Glomerular endothelial cell (primary cell): ENCODE data around the gene MMP14. TPM values are rescaled to one million over a fixed set of nuclear protein-coding genes. Genes with fewer than 3 reads are reported as not detected.

ENCODE experiments used
- DNase-seq: peaks from one replicate; pipeline ENCODE4 v3.0.0-alpha.2; 2011; ENCODE audit warnings: low read depth, low spot score; ENCODE audit errors: extremely low read depth
- total RNA-seq: library from RNA; depleted of rRNA; stranded (reverse); fragments of >200 nt; gene quantifications from 2 replicates; pipeline ENCODE4 v1.2.3, GENCODE V29; 2015

Gene MMP14
- total RNA-seq, 1 donor from 2014 or later = 630 TPM

DNA sequence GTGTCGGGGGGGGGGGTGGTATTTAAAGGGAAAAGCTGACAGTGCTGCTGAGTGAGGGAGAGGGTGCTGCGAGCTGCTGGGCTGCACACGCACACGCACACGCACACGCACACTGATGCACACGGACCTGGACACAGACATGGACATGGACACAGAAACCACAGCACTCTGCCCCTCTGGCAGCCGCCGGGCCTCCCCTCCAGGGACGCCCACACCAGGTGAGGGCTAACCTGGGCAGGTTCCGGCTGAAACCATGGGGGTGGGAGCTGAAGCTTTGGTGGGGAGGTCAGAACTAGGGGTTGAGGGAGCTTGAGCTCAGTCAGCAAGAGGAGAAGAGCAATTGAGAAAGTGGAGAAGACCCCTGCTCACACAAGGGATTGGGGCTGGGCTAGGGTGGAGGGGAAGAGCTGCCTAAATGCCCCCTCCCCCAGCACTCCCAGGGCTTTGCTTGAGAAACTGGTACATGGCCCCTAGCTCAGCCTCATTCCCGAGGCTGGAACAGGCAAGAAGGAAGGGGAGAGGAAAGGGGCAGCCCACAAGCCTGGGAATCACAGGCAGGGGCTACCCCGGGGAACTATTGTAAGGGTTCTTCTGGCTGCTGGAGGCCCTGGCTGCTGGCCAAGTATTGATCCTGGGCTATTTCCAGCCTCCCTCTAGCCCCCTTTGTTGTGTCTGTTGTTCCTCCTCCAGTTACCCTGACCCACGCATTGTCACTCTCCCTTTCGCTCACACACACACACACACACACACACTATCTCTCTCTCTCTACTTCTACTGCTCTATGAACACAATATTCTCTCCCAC, 47.0 kb downstream of the MMP14 start, which contains the start of gene REM2:
Gene REM2, plus strand, starts transcription at position 50 of the 804 bp plus-strand sequence. Its CDS starts 66 bp downstream, at position 116.
- no peak for DNase-seq

DNA sequence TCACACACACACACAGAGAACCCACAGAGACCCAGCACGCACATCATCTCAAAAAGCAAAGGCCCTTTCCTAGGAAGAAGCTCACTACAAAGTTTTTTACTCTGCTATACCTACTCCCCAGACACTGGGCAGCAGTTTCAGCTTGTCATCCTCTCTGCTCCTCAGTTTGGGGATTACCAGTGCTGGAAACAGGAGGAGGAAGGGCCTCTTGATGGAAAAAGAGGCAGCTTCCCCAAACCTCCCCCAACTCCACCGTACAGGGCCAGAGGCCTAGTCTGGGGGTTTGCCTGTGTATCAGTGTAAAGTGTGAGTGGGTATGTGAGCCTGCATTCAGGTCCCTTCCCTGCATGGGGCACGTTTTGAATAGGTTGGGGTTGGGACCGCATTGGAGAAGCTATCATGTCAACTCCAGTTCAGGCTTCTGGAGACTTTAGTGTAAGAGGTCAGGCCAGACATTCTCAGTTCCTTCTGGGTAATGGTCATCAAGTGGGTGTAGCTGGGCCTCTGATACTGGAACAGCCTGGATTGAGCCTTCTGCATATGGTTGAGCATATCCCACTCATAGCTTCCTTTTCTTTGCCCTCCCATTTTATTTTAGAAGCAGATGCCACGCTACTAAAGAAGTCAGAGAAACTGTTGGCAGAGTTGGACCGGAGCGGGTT, 47.8 kb downstream of the MMP14 start:
- DNase-seq = no peak

DNA sequence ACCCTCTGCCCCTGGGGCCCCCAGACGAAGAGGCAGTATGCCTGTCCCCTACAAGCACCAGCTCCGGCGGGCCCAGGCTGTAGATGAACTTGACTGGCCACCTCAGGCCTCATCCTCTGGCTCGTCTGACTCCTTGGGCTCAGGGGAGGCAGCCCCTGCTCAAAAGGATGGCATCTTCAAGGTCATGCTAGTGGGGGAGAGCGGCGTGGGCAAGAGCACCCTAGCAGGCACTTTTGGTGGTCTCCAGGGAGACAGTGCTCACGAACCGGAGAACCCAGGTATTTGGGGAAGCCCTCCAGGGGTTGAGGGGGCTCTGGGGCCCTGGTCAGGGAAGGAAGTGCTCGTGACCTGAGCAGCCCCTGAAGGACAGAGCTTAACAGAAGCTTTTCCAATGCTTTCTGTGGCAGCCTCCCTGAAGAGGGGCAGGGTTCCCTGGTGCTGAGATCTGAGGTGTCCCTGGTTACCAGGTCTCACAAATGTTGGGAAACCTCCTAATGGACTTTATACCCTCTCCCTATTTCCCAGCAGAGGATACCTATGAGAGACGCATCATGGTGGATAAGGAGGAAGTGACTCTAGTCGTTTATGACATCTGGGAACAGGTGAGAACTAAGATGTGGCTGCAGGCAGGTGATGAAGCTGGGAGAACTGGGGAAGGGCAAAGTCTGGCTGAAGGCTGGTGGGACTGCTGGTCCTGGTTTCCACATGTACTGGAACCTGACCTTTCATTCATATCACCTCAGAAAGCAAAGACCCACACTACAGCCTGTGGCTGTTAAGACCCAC, 48.5 kb downstream of the MMP14 start:
- DNase-seq = no peak

DNA sequence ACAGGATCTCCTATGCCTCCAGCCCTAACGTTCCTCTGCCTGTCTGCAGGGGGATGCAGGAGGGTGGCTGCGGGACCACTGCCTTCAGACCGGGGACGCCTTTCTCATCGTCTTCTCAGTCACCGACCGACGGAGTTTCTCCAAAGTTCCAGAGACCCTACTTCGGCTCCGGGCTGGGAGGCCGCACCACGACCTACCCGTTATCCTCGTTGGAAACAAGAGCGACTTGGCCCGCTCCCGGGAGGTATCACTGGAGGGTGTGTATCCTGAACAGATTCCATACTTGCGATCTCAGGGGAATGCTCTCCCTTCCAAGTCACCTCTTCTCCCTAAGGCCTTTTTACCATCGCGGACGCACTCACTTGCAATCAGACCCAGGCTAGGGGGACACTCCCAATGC, 49.6 kb downstream of the MMP14 start:
- no peak for DNase-seq

DNA sequence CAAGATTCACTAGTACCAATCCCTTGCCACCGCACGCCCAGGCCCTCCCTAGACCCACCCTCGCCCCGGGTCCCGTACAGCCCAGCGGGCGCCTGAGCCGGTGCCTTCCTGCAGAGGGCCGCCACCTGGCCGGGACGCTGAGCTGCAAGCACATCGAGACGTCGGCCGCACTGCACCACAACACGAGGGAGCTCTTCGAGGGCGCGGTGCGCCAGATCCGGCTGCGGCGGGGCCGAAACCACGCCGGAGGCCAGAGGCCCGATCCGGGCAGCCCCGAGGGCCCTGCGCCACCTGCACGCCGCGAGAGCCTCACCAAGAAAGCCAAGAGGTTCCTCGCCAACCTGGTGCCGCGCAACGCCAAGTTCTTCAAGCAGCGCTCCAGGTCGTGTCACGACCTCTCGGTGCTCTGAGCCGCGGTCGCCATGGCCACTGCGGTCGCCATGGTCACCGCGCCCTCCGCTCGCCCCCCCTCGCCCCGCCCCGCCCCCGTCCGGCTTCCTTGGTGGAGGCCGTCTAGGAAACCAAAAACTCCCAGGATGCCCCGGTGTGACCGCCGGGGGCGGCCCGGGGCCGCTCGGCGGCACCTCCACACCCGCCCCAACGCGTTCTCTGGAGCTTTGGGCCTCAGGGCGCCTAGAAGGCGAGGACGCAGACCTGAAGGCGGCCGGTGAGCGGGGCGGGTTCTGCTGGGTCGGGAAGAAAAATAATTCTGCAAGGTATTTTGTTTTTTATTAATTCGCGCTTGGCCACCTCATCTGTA, 50.3 kb downstream of the MMP14 start:
- no peak for DNase-seq

DNA sequence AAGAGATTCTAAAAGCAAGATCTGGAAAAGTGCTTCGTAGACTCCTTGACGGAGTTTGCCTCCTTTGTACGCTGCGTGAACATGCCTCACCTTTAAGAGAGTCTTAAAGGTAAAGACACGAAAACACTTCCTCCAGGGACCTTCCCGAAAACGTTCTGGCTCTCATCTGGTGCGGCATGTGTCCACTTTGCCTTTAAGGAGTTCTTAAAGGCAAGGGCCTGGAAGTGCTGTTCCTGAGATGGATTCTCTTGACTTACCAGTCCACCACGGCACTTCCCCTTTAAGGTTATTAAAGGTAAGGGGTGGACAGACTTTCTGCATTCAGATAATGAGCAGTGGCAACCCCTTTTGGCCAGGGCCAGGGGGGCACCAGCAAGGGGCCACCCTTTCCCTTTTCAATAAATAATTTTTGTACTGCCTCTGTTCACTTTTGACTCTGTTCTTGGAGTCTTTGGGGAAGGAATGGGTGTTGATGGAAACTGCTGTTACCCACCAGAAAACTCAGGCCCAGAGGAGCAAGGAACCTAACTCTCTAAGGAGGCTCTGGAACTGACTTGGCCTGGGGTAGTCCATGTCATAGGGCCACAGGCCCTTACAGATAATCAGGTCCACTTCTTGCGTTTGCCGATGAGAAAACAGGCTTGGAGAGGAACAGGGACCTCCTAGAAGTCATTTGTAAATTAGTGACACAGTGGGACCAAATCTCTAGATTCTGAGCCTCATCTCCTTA, 51.0 kb downstream of the MMP14 start:
- no peak for DNase-seq

DNA sequence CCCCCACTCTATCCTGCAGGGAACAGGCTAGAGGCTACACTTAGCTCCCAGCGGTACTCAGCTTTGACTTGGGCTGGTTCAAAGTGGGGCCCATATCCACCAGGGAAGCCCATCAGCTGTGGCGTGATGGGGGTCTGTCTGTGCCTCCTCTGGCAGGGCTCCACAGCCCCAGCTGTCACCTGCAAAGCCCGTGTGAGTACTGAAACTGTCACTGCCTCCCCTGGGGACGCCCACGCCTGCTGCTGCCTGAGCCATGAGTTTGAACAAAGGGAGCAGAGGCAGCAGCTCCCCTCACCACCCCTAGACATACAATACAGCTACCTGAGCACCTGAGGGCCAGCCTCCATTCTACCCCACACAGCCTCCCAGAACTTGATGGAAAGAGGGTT, 51.6 kb downstream of the MMP14 start:
- DNase-seq = no peak

DNA sequence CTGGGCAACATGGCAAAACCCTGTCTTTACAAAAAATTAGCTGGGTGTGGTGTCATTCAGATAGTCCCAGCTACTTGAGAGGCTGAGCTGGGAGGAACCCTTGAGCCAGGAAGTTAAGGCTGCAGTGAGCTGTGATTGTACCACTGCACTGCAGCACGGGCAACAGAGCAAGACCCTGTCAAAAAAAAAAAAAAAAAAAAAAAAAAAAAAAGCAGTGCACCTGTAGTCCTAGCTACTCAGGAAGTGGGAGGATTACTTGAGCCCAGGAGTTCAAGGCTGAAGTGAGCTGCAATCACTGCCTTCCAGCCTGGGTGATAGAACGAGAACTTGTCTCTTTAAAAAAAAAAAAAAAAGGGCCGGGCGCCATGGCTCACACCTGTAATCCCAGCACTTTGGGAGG, 52.3 kb downstream of the MMP14 start:
- DNase-seq = no peak

DNA sequence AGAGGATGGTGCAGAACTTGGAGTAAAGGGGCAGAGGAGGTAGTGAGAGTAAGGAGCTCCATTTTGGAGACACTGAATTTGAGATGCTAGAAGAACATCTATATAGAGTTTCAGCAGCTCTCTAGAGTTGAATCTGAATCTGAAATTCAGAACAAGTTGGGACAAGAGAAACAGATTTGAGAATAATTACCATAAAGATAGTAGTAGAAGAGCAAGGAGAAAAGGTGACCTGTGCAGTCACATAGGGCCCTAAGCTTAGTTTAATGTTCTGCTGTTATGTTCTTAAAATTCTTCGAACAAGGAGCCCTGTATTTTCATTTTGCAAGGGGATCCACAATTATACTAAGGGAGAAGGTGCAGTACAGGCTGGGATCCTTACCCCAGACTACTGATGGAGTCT, 54.0 kb downstream of the MMP14 start:
- no peak for DNase-seq

DNA sequence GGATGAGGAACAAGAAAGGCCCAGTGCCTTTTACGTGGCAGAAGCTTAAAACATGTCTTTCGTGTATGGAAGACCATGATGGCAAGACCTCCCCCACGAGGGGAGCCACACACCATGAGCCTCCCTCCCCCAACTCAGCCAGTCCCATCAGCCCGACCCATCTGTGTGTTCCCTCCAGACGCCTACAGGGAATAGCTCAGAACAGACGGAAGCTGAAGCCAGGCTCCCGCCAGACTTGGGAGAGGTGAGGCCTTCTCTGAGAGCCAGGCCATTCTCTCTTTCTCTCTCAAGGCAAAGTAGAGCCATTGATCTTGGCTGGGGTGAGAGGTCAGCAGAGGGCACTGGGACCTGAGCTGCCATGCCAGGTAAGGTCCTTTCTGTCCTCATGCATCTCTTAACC, 56.1 kb downstream of the MMP14 start:
- DNase-seq = no peak

DNA sequence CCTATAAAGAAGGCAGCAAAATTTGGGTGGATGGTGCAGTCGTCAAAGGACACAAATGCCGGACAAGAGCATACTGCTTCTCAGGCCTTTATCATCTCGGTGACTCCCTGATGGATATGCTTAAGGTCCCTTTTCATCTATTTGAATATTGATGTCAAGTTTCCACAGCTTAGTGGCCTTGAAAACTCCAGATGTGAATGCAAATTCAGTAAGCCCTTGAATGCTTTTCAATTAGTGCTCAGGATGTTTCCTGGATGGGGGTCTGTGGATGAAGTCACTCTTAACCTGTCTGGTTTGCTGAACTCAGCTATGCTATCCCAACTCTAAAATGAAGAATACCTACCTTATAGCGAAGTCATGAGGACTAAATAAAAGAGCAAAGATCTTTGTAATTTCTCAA, 57.3 kb downstream of the MMP14 start:
- DNase-seq = no peak

DNA sequence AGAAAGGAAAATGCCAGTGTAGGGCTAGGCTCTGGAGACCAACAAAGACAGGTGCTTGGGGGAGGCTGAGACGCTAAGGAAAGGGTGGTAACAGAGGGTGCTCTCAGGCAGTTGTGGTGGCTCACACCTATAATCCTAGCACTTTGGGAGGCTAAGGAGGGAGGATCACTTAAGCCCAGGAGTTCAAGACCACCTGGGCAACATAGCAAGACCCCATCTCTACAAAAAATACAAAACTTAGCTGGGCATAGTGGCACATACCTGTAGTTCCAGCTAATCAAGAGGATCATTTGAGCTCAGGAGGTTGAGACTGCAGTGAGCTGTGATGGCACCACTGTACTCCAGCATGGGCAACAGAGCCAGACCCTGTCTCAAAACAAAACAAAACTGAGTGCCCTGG, 59.0 kb downstream of the MMP14 start:
- no peak for DNase-seq

DNA sequence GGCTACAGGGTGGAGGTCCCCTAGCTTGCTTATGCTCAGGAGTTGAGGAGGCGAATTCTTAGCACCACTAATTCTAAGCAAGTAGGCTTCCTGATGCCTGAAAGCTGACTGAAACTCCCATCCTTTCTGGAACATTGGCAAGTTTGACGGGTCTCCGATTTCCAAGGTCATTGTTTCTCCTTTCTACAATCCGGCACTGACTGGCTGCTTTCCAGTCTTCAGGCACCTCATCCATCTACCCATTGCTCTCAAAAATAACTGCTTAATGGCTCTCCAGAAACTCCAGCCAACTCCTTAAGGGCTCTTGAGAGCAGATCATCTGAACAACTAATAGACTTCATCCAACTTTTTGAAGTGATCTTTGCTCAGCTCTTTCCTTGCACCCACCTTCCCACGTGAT, 60.0 kb downstream of the MMP14 start:
- DNase-seq = no peak

DNA sequence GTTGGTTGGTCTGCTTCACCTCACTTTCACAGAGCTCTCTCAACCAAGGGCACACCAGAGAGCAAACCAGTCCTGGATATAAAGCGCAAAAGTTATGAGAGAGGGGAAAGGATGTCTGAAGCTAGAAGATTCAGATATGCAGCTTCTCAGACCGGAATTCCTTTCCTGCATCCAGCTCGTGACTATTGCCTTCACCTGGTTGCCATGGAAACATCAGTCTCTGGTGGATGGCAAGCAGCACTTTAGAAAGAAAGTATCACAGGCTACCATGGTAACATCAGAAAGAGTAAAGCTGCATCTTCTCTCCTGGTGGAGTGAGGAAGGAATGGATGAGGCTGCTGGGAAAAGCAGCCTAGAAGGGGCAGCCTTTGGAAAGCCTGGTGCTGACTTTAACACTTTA, 60.4 kb downstream of the MMP14 start:
- DNase-seq = no peak

DNA sequence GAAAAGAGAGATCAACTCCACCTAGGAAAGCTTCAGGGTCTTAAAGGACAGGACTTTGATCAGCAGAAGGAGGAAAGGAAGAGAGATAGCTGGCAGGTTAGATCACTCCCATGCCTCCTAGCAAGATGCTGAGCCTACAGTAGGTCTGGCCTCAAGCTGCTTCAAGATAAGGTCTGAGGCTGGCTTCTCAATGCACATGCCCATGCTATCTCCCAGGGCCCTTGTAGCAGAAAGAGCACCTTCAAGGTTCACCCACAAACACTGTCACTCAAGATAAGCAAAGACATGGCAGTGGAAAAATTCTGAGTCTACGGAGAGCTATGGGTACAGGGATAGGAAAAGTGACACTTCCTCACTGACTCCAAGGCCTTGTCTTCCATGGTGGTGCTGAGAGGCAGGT, 61.0 kb downstream of the MMP14 start:
- DNase-seq = no peak

Other genes starting within 250 kb of the MMP14 start
- gene DAD1, start 247.4 kb upstream of the MMP14 start, total RNA-seq = 455 and 554 TPM in 2 replicates
- 24.8 and 34.4 TPM in 2 replicates for gene ABHD4, start 238.3 kb upstream of the MMP14 start, total RNA-seq
- not detected in 2 replicates for gene OR6J1, start 192.2 kb upstream of the MMP14 start, total RNA-seq
- gene OXA1L, start 69.9 kb upstream of the MMP14 start, total RNA-seq = 136 and 203 TPM in 2 replicates
- gene SLC7A7, start 21.1 kb upstream of the MMP14 start, total RNA-seq = 27.2 and 38.2 TPM in 2 replicates
- gene MRPL52, start 6.7 kb upstream of the MMP14 start, total RNA-seq = 97.6 and 305 TPM in 2 replicates
- 187 and 195 TPM in 2 replicates for gene LRP10, start 35.2 kb downstream of the MMP14 start, total RNA-seq
- gene REM2, start 46.6 kb downstream of the MMP14 start, total RNA-seq = not detected in 2 replicates
- gene RBM23, start 82.6 kb downstream of the MMP14 start, total RNA-seq = 59.1 and 65.2 TPM in 2 replicates
- 44.9 and 56.0 TPM in 2 replicates for gene PRMT5, start 92.8 kb downstream of the MMP14 start, total RNA-seq
- 25.4 and 38.7 TPM in 2 replicates for gene HAUS4, start 120.5 kb downstream of the MMP14 start, total RNA-seq
- gene AJUBA, start 146.0 kb downstream of the MMP14 start, total RNA-seq = 46.5 and 51.0 TPM in 2 replicates
- 5.6 and 6.6 TPM in 2 replicates for gene C14orf93, start 173.6 kb downstream of the MMP14 start, total RNA-seq
- gene PSMB5, start 198.3 kb downstream of the MMP14 start, total RNA-seq = 244 and 335 TPM in 2 replicates
- not detected in 2 replicates for gene PSMB11, start 205.6 kb downstream of the MMP14 start, total RNA-seq
- 8.9 and 11.9 TPM in 2 replicates for gene CDH24, start 220.9 kb downstream of the MMP14 start, total RNA-seq